Stomach (tissue), 9 donors: Measurements from ENCODE around the gene APBA3. TPM values are rescaled to one million over a fixed set of nuclear protein-coding genes. Genes with fewer than 3 reads are reported as not detected.
A peak's percentile ranks its signal among the peaks of the same experiment; 100 is the strongest.

Experiments
- DNase-seq, 2 donors: peaks; one replicate each; pipeline versions ENCODE4 v3.0.0 to v3.0.0-alpha.2; 2013 to 2019
- H3K27ac ChIP-seq, 5 donors: fragments of 200-600 bp in 4 of 5; sonication (generic) in 4 of 5; one replicate each; pipeline ENCODE4 v1.5.1; 2013 to 2019; ENCODE audit warnings: mild to moderate bottlenecking in 1 of 5, moderate library complexity in 1 of 5
- H3K27me3 ChIP-seq, 3 donors: fragments of 200-600 bp; sonication (generic); one replicate each; pipeline ENCODE4 v1.5.1; 2017 to 2019; ENCODE audit warnings: mixed run types in 1 of 3
- H3K36me3 ChIP-seq, 4 donors: fragments of 200-600 bp; sonication (generic); 1 replicate in 3 of 4; 2 replicates in 1 of 4; pipeline ENCODE4 v1.5.1; 2016 to 2019
- H3K4me1 ChIP-seq, 4 donors: fragments of 200-600 bp; sonication (generic); one replicate each; pipeline ENCODE4 v1.5.1; 2016 to 2019
- H3K4me3 ChIP-seq, 4 donors: fragments of 200-600 bp; sonication (generic) in 3 of 4; one replicate each; pipeline ENCODE4 v1.5.1; 2016 to 2019; ENCODE audit warnings: mild to moderate bottlenecking in 1 of 4
- H3K9me3 ChIP-seq, 4 donors: fragments of 200-600 bp; sonication (generic); one replicate each; pipeline ENCODE4 v1.5.1; 2016 to 2019
- EP300 ChIP-seq: sonication (generic); formaldehyde crosslinking; IDR thresholded peaks from one replicate; pipeline ENCODE4 v1.6.1; 2017; ENCODE audit warnings: antibody characterized with exemption
- POLR2A ChIP-seq, 4 donors: fragments of 450-650 bp; IDR thresholded peaks; one replicate each; pipeline ENCODE4 v1.6.1; 2016; ENCODE audit warnings: antibody characterized with exemption in 4 of 4, control low read depth in 2 of 4, mild to moderate bottlenecking in 1 of 4, moderate library complexity in 1 of 4
- POLR2AphosphoS5 ChIP-seq, 3 donors: sonication (generic); formaldehyde crosslinking; IDR thresholded peaks; one replicate each; pipeline ENCODE4 v1.6.1; 2016; ENCODE audit warnings: antibody characterized with exemption in 3 of 3
- WGBS, 5 donors: extraction: QIAGEN DNeasy Blood & Tissue Kit in 3 of 5; methylation state at CpG; one replicate each; pipeline versions ENCODE4 v1.1.5 to v1.1.7; 2013 to 2018; 5-methylcytosine and 5-hydroxymethylcytosine counted together
- intact Hi-C: fragments of 100-400 bp; cut with DNase I; formaldehyde crosslinking; loops from one replicate; pipeline ENCODE4 v1.15.1; 2023; ENCODE audit warnings: low total_unique reads
- polyA plus RNA-seq, 3 donors: library from polyadenylated mRNA; stranded (reverse); fragments of 200-250 nt; gene quantifications; one replicate each; pipeline ENCODE4 v1.2.3, GENCODE V29; 2013
- total RNA-seq, 5 donors: library from RNA; depleted of rRNA; stranded (reverse); fragments of >200 nt; gene quantifications; one replicate each; pipeline versions ENCODE4 v1.1.0 to v1.2.3, GENCODE V29; 2014 to 2016
- TF ChIP-seq, protein P1 (sequence below), 7 experiments: fragments of 450-650 bp in 4 of 7; fragments of 200-600 bp in 3 of 7; sonication (generic) in 3 of 7; IDR thresholded peaks; one replicate each; pipeline ENCODE4 v1.5.1; 2016 to 2019; ENCODE audit warnings: antibody characterized with exemption in 7 of 7, control low read depth in 2 of 7, mild to moderate bottlenecking in 1 of 7
- donor health status: healthy with polysubstance abuse.
- donor health status: Bipolar disorder and iron deficiency.
- donor health status: healthy.

Gene APBA3
- total and polyA plus RNA-seq, 8 donors, result 9.4 to 111 (median 16.6) TPM

DNA sequence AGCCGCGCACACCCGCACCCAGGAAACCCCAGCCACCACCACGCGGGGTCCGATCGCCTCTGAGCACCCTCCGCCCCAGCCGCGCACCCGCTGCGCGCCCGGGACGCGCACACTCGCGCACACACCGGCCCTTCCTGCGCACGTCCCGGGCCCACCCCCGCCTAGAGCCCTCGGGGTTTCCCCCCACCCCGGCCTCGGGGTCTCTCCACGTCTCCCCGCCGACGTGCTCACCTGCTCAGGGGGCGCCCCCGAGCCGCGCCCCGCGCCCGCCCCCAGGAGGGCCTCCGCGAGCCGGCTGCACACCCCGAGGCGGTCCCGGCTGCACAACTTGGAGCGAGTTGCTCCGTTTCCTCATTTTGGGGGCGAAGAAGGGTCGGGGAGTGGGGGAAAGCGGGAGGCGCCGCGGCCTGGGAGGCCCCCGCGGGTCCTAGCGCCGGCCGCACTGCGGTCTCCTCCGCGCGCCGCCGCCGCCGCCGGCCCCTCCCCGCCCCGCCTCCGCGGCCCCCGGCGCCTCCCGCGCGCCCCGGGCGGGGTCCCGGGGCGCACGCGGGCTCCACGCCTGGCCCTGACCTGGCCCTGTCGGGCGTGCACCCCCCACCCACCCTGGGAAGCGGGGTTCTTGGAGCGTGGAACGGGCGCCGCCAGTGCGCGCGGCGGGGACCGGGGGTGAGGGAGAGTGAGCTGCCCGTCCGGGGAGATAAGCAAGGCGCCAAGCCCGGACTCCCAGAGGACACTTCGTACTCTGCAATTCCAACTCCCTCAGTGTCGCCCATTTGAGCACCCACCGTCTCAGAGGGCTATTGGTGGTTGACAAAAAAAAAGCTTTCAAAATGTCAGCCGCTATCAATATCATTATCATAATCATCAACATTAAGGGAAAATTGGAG lies 24.7 kb upstream of the APBA3 start, which contains the start of gene MATK:
Gene MATK, minus strand, starts transcription at position 444 of the 887 bp plus-strand sequence. CDS start 1,246 bp downstream, outside the sequence.
- DNase-seq, result peak in 1 of 2 donors; percentile 36
- Histone ChIP-seq H3K27me3 (peaks cover 7 to 76% (median 34%) of the 10 kb centered on the region in 3 donors), H3K9me3 (peaks cover 14 to 27% (median 22%) of the 10 kb centered on the region in 4 donors), H3K4me1 (peaks cover 0 to 19% (median 12%) of the 10 kb centered on the region in 4 donors), H3K4me3 (peak within 1 kb of the TSS; percentile 37 to 48 (median 43)), H3K36me3 (peaks cover 0 to 12% (median 0%) of the 10 kb centered on the region in 4 donors), H3K27ac (peak within 1 kb of the TSS in 3 of 5 donors; percentile 29 to 64 (median 38))
- intact Hi-C loops, result no loop called here
- 5 to 13% (median 6%) methylated on average over 28 to 101 of the region's 101 CpGs for WGBS, 5 donors
- TF ChIP-seq, protein P1, sequence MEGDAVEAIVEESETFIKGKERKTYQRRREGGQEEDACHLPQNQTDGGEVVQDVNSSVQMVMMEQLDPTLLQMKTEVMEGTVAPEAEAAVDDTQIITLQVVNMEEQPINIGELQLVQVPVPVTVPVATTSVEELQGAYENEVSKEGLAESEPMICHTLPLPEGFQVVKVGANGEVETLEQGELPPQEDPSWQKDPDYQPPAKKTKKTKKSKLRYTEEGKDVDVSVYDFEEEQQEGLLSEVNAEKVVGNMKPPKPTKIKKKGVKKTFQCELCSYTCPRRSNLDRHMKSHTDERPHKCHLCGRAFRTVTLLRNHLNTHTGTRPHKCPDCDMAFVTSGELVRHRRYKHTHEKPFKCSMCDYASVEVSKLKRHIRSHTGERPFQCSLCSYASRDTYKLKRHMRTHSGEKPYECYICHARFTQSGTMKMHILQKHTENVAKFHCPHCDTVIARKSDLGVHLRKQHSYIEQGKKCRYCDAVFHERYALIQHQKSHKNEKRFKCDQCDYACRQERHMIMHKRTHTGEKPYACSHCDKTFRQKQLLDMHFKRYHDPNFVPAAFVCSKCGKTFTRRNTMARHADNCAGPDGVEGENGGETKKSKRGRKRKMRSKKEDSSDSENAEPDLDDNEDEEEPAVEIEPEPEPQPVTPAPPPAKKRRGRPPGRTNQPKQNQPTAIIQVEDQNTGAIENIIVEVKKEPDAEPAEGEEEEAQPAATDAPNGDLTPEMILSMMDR (IDR thresholded peaks at IDR 0.05), result no peak
- TF ChIP-seq POLR2AphosphoS5 (IDR thresholded peaks at IDR 0.05) (no peak), EP300 (no peak), POLR2A (IDR thresholded peaks at IDR 0.05) (no peak)

GRCh38 chr19:3785451-3785937 lies 24.0 kb upstream of the APBA3 start:
- H3K27ac ChIP-seq, result peak overlapping the region in 3 of 5 donors; percentile 29 to 64 (median 38)
- H3K27me3 ChIP-seq, result peaks cover 7 to 70% (median 34%) of the 10 kb centered on the region in 3 donors
- no peak for DNase-seq
- peaks cover 0 to 19% (median 12%) of the 10 kb centered on the region in 4 donors for H3K4me1 ChIP-seq
- H3K9me3 ChIP-seq, result peaks cover 20 to 26% (median 25%) of the 10 kb centered on the region in 4 donors
- intact Hi-C loops, result no loop called here
- 0 to 3% (median 3%) methylated on average over 27 to 47 of the region's 47 CpGs for WGBS, 5 donors
- peak overlapping the region; percentile 37 to 48 (median 43) for H3K4me3 ChIP-seq
- no peak for TF ChIP-seq POLR2A (IDR thresholded peaks at IDR 0.05)
- TF ChIP-seq POLR2AphosphoS5 (IDR thresholded peaks at IDR 0.05), result no peak
- TF ChIP-seq, protein P1 (IDR thresholded peaks at IDR 0.05), result no peak
- no peak for TF ChIP-seq EP300
- peaks cover 0 to 12% (median 0%) of the 10 kb centered on the region in 4 donors for H3K36me3 ChIP-seq

- peaks cover 7 to 63% (median 34%) of the 10 kb centered on the region in 3 donors for H3K27me3 ChIP-seq
- intact Hi-C loops, result no loop called here
- H3K36me3 ChIP-seq, result peaks cover 0 to 12% (median 0%) of the 10 kb centered on the region in 4 donors
- peak overlapping the region in 3 of 4 donors; percentile 37 to 48 (median 40) for H3K4me3 ChIP-seq
- H3K9me3 ChIP-seq, result peaks cover 20 to 26% (median 25%) of the 10 kb centered on the region in 4 donors
- peaks cover 0 to 19% (median 12%) of the 10 kb centered on the region in 4 donors for H3K4me1 ChIP-seq
- DNase-seq, result peak in 1 of 2 donors; percentile 5
- WGBS, 5 donors, result 23 to 29% (median 26%) methylated on average over 19 to 25 of the region's 25 CpGs
- TF ChIP-seq POLR2AphosphoS5 (IDR thresholded peaks at IDR 0.05) (no peak), EP300 (no peak), POLR2A (IDR thresholded peaks at IDR 0.05) (no peak)
- TF ChIP-seq, protein P1 (IDR thresholded peaks at IDR 0.05), result no peak
- no peak overlapping the region for H3K27ac ChIP-seq
These were observed 23.3 kb upstream of the APBA3 start for GRCh38 chr19:3784607-3785450.
